ENCODE results near the gene SOAT1. TPM values are rescaled to one million over a fixed set of nuclear protein-coding genes. Genes with fewer than 3 reads are reported as not detected.
A peak's percentile ranks its signal among the peaks of the same experiment; 100 is the strongest.

The SOAT1 gene
- total RNA-seq, 3 donors from 2014 or later (not counting 1 experiment from before 2014, with no cell fraction given), result 36.9 to 57.9 (median 51.3) TPM

DNA sequence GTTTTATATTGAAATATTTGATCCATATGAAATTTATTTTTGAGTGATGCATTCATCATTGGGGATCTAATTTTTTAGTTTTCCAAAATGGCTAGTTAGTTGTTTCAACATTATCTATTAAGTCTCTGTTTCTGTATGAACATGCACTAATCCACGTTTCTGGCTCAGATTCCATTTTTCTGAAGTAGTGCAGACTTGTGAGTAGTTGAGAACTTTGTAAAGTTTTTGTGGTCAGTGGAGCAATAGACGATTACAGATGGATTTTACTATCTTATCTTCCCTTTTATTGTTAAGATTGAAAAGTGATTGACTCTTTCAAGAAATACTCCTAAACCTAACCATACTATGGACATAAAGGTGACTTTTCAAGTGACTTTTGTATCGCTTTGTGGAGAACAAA is 16.7 kb downstream of the SOAT1 start:
- TF ChIP-seq, protein P1, sequence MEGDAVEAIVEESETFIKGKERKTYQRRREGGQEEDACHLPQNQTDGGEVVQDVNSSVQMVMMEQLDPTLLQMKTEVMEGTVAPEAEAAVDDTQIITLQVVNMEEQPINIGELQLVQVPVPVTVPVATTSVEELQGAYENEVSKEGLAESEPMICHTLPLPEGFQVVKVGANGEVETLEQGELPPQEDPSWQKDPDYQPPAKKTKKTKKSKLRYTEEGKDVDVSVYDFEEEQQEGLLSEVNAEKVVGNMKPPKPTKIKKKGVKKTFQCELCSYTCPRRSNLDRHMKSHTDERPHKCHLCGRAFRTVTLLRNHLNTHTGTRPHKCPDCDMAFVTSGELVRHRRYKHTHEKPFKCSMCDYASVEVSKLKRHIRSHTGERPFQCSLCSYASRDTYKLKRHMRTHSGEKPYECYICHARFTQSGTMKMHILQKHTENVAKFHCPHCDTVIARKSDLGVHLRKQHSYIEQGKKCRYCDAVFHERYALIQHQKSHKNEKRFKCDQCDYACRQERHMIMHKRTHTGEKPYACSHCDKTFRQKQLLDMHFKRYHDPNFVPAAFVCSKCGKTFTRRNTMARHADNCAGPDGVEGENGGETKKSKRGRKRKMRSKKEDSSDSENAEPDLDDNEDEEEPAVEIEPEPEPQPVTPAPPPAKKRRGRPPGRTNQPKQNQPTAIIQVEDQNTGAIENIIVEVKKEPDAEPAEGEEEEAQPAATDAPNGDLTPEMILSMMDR (IDR thresholded peaks at IDR 0.05), result no peak
- H3K27ac ChIP-seq (ENCODE audit: low read length), result no peak overlapping the region
- H3K36me3 ChIP-seq (ENCODE audit: control insufficient read depth, insufficient read depth, low read length), result peaks cover 35% of the 10 kb centered on the region
- H3K36me3 Mint-ChIP-seq, result peaks cover 8% of the 10 kb centered on the region
- H3K27ac Mint-ChIP-seq, result peak overlapping the region in 1 of 2 donors; percentile 70
- DNase-seq, result no peak
- H3K4me3 ChIP-seq (ENCODE audit: low read length), result no peak overlapping the region
- H3K4me1 ChIP-seq (ENCODE audit: control insufficient read depth, insufficient read depth, low read length), result no peaks in the 10 kb centered on the region
- WGBS (ENCODE audit: insufficient coverage), result 83% methylated on average over 1 of the region's 3 CpGs
- no peaks in the 10 kb centered on the region for H3K27me3 ChIP-seq (ENCODE audit: control insufficient read depth, insufficient read depth, low read length)
- H3K9me3 ChIP-seq (ENCODE audit: control insufficient read depth, insufficient read depth, low read length), result no peaks in the 10 kb centered on the region
- no peaks in the 10 kb centered on the region for H3K9me3 Mint-ChIP-seq
- H3K4me1 Mint-ChIP-seq, result peaks cover 41 to 46% of the 10 kb centered on the region in 2 donors
- no peak for ATAC-seq
- no peaks in the 10 kb centered on the region for H3K27me3 Mint-ChIP-seq (ENCODE audit: low read depth in 2 of 2)
- intact Hi-C loops (cut with micrococcal nuclease), result no loop called here
- H3K4me3 Mint-ChIP-seq, result no peak overlapping the region

DNA sequence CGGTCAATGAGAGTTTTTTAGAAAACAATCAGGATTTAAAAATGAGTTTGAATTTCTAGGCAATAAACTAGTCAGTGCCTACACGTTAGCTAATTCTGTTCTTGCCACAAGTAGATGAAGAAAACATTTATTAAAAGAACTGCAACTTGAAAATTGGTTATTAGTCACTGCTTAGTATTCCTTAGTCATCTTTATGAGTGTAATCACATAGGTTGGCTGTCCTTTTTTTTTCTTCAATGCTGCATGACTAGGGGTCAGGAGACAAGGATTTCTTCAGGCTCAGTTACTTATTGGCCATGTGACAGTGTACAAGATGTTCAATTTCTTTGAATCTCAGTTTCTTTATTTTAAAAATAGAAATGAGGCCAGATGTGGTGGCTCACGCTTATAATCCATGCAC is 17.1 kb downstream of the SOAT1 start:
- peak overlapping the region; percentile 11 to 70 for H3K27ac Mint-ChIP-seq
- H3K27me3 Mint-ChIP-seq (ENCODE audit: low read depth in 2 of 2), result no peaks in the 10 kb centered on the region
- WGBS (ENCODE audit: insufficient coverage), result 97% methylated on average over 2 of the region's 3 CpGs
- Histone ChIP-seq H3K36me3 (ENCODE audit: control insufficient read depth, insufficient read depth, low read length) (peaks cover 33% of the 10 kb centered on the region), H3K4me1 (ENCODE audit: control insufficient read depth, insufficient read depth, low read length) (no peaks in the 10 kb centered on the region), H3K27me3 (ENCODE audit: control insufficient read depth, insufficient read depth, low read length) (no peaks in the 10 kb centered on the region), H3K4me3 (ENCODE audit: low read length) (no peak overlapping the region), H3K9me3 (ENCODE audit: control insufficient read depth, insufficient read depth, low read length) (no peaks in the 10 kb centered on the region), H3K27ac (ENCODE audit: low read length) (no peak overlapping the region)
- peaks cover 8% of the 10 kb centered on the region for H3K36me3 Mint-ChIP-seq
- ATAC-seq, result no peak
- intact Hi-C loops (cut with micrococcal nuclease), result no loop called here
- TF ChIP-seq, protein P1 (IDR thresholded peaks at IDR 0.05), result no peak
- peaks cover 36 to 43% of the 10 kb centered on the region in 2 donors for H3K4me1 Mint-ChIP-seq
- DNase-seq, result no peak
- no peaks in the 10 kb centered on the region for H3K9me3 Mint-ChIP-seq
- H3K4me3 Mint-ChIP-seq, result no peak overlapping the region

DNA sequence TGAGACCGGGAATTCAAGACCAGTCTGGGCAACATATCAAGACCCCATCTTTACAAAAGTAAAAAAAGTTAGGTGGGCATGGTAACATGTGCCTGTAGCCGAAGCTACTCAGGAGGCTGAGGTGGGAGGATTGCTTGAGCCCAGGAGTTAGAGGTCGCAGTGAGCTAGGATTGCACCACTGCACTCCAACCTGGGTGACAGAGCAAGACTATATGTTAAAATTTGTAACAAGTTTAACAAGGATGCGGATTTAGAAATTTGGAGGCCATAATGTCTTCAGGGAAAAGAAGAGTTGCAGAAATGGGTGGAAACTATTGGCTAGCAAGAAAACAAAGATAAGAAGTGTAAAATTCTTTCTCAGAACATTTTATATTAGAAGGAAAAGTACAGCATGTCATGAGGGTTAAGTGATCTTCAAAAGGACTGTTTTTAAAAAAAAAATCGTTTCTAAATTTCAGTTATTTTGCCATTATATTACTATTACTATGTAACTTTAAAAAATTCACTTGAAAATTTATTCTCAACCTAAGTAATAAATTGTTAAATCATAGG is 17.6 kb downstream of the SOAT1 start:
- ATAC-seq (no peak), DNase-seq (no peak)
- Histone ChIP-seq H3K4me1 (ENCODE audit: control insufficient read depth, insufficient read depth, low read length) (no peaks in the 10 kb centered on the region), H3K9me3 (ENCODE audit: control insufficient read depth, insufficient read depth, low read length) (no peaks in the 10 kb centered on the region), H3K27me3 (ENCODE audit: control insufficient read depth, insufficient read depth, low read length) (no peaks in the 10 kb centered on the region), H3K4me3 (ENCODE audit: low read length) (no peak overlapping the region), H3K36me3 (ENCODE audit: control insufficient read depth, insufficient read depth, low read length) (peaks cover 30% of the 10 kb centered on the region), H3K27ac (ENCODE audit: low read length) (no peak overlapping the region)
- WGBS (ENCODE audit: insufficient coverage), result 93% methylated on average over 3 of the region's 5 CpGs
- intact Hi-C loops (cut with micrococcal nuclease), result no loop called here
- Mint-ChIP-seq H3K4me3 (no peak overlapping the region), H3K36me3 (peaks cover 8% of the 10 kb centered on the region), H3K27me3 (ENCODE audit: low read depth in 2 of 2) (no peaks in the 10 kb centered on the region), H3K4me1 (peaks cover 31 to 38% of the 10 kb centered on the region in 2 donors), H3K27ac (peak overlapping the region; percentile 11 to 70), H3K9me3 (no peaks in the 10 kb centered on the region)
- TF ChIP-seq, protein P1 (IDR thresholded peaks at IDR 0.05), result no peak

DNA sequence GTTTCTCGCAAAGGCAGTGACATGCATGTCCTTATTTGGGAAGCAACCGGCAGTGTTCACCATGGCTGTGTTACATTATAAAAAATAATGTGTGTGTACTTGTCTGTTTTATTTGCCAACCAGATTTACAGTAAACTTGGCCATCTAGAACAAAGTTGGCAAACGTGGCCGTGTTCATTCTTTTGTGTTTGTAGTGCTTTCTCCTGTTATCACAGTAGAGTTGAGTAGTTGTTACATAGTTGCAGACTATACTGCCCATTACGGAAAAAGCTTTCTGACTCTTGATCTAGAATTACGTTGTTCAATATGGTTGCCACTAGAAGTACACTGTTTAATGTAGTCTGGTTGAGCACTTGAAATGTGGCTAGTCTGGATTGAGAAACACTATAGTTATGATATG is 19.4 kb downstream of the SOAT1 start:
- DNase-seq (no peak), ATAC-seq (no peak)
- Histone ChIP-seq H3K27ac (ENCODE audit: low read length) (no peak overlapping the region), H3K9me3 (ENCODE audit: control insufficient read depth, insufficient read depth, low read length) (no peaks in the 10 kb centered on the region), H3K4me3 (ENCODE audit: low read length) (no peak overlapping the region), H3K27me3 (ENCODE audit: control insufficient read depth, insufficient read depth, low read length) (no peaks in the 10 kb centered on the region), H3K4me1 (ENCODE audit: control insufficient read depth, insufficient read depth, low read length) (no peaks in the 10 kb centered on the region), H3K36me3 (ENCODE audit: control insufficient read depth, insufficient read depth, low read length) (peaks cover 27% of the 10 kb centered on the region)
- TF ChIP-seq, protein P1 (IDR thresholded peaks at IDR 0.05), result no peak
- intact Hi-C loops (cut with micrococcal nuclease), result no loop called here
- H3K4me1 Mint-ChIP-seq, result peaks cover 31 to 32% of the 10 kb centered on the region in 2 donors
- H3K27ac Mint-ChIP-seq, result peak overlapping the region; percentile 2 to 11
- H3K27me3 Mint-ChIP-seq (ENCODE audit: low read depth in 2 of 2), result no peaks in the 10 kb centered on the region
- 95% methylated on average over 6 of the region's 6 CpGs for WGBS (ENCODE audit: insufficient coverage)
- peaks cover 8% of the 10 kb centered on the region for H3K36me3 Mint-ChIP-seq
- H3K4me3 Mint-ChIP-seq, result no peak overlapping the region
- H3K9me3 Mint-ChIP-seq, result no peaks in the 10 kb centered on the region

All from natural killer cell (primary cell).